A673 (cell line): ENCODE results near the gene GSG1L. TPM values are rescaled to one million over a fixed set of nuclear protein-coding genes. Genes with fewer than 3 reads are reported as not detected.

Source experiments
- BruUV-seq: library from RNA; stranded (reverse); fragments of 400-500 nt; replicated peaks from 2 replicates; lab custom pipeline; 2021; lab: Mats Ljungman, UMichigan
- CTCF ChIA-PET: fragments of 300-600 bp; sonication (Branson Sonifier 250); formaldehyde crosslinking; loops from one replicate; lab custom pipeline; 2022; ENCODE audit warnings: antibody characterized with exemption; lab: Charles Lee
- POLR2A ChIA-PET: fragments of 300-600 bp; sonication (Branson Sonifier 250); formaldehyde crosslinking; loops from one replicate; lab custom pipeline; 2022; ENCODE audit warnings: antibody characterized with exemption; ENCODE audit not compliant: low non-redundant PET; lab: Charles Lee
- DNase-seq: peaks from one replicate; pipeline ENCODE4 v3.0.0-alpha.2; 2015; ENCODE audit warnings: low spot score
- H3K27ac ChIP-seq: fragments of 200-600 bp; sonication (generic); 2 replicates; pipeline ENCODE4 v1.5.1; 2016; ENCODE audit warnings: mixed run types, low read depth, mild to moderate bottlenecking, mixed read lengths, antibody characterized with exemption, low read length; ENCODE audit not compliant: poor library complexity, severe bottlenecking
- H3K27me3 ChIP-seq: fragments of 200-600 bp; sonication (generic); replicated peaks from 2 replicates; pipeline ENCODE4 v1.6.1; 2017; ENCODE audit warnings: mixed run types, low read depth, mild to moderate bottlenecking, mixed read lengths, antibody characterized with exemption, low read length; ENCODE audit not compliant: insufficient read depth, poor library complexity
- H3K36me3 ChIP-seq: fragments of 200-600 bp; sonication (generic); 2 replicates; pipeline ENCODE4 v1.6.1; 2016; ENCODE audit warnings: mixed run types, mild to moderate bottlenecking, mixed read lengths, antibody characterized with exemption, low read length; ENCODE audit not compliant: insufficient read depth, poor library complexity, severe bottlenecking
- H3K4me1 ChIP-seq: fragments of 200-600 bp; sonication (generic); 2 replicates; pipeline ENCODE4 v1.6.1; 2017; ENCODE audit warnings: mixed run types, mild to moderate bottlenecking, mixed read lengths, antibody characterized with exemption, low read length; ENCODE audit not compliant: insufficient read depth, poor library complexity, severe bottlenecking
- H3K4me3 ChIP-seq: fragments of 200-600 bp; sonication (generic); 2 replicates; pipeline ENCODE4 v1.5.1; 2016; ENCODE audit warnings: low read depth, mixed run types, mild to moderate bottlenecking, mixed read lengths, low read length; ENCODE audit not compliant: poor library complexity, severe bottlenecking
- H3K9me3 ChIP-seq: fragments of 200-600 bp; sonication (generic); 2 replicates; pipeline ENCODE4 v1.6.1; 2016; ENCODE audit warnings: mixed run types, low read depth, mild to moderate bottlenecking, mixed read lengths, antibody characterized with exemption, low read length; ENCODE audit not compliant: poor library complexity, severe bottlenecking
- EZH2 ChIP-seq: fragments of 200-600 bp; sonication (generic); IDR thresholded peaks from 2 replicates; pipeline ENCODE4 v1.6.1; 2017; ENCODE audit warnings: borderline replicate concordance, low read depth, mild to moderate bottlenecking, mixed read lengths, antibody characterized with exemption, low read length; ENCODE audit not compliant: poor library complexity, severe bottlenecking
- intact Hi-C: fragments of 100-400 bp; cut with micrococcal nuclease; formaldehyde crosslinking; loops from one replicate; pipeline ENCODE4 v1.10.0; 2022; ENCODE audit not compliant: unreplicated experiment
- total RNA-seq: library from RNA; stranded (reverse); gene quantifications from 2 replicates; pipeline ENCODE4 v1.2.3, GENCODE V29; 2021
- TF ChIP-seq, protein P1 (sequence below): fragments of 300-800, 200-600 bp; sonication (generic); conservative IDR thresholded peaks from 2 replicates; pipeline ENCODE4 v1.5.1; 2017; ENCODE audit warnings: low read depth, mild to moderate bottlenecking, antibody characterized with exemption, low read length, moderate library complexity, mixed read lengths

GSG1L gene
- total RNA-seq, 1 experiment from 2014 or later, result not detected

DNA sequence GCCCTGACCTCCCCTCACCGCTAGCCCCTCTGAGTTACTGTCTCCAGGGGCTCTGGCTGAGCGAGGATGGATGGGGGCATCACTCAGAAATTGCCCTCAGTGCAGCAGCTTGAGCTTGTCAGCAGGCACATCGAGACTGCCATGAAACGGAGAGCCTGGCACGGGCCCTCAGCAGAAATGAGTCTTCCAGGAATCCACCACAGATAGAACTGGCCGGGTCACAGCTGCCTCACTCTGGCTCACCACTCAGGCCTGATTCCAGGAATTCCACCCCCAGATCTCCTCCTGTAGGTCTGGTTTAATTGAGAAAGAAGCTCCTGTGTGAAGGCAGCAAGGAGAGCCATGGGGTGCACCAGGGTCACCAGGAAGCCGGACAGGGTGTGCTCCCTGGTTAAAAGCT, 85.5 kb downstream of the GSG1L start:
- POLR2A ChIA-PET, result no interaction called here
- Histone ChIP-seq H3K27ac (no peak overlapping the region), H3K27me3 (no peaks in the 10 kb centered on the region), H3K9me3 (no peaks in the 10 kb centered on the region), H3K36me3 (no peaks in the 10 kb centered on the region), H3K4me1 (no peaks in the 10 kb centered on the region), H3K4me3 (no peak overlapping the region)
- no peak for DNase-seq
- no peak for TF ChIP-seq EZH2
- TF ChIP-seq, protein P1, sequence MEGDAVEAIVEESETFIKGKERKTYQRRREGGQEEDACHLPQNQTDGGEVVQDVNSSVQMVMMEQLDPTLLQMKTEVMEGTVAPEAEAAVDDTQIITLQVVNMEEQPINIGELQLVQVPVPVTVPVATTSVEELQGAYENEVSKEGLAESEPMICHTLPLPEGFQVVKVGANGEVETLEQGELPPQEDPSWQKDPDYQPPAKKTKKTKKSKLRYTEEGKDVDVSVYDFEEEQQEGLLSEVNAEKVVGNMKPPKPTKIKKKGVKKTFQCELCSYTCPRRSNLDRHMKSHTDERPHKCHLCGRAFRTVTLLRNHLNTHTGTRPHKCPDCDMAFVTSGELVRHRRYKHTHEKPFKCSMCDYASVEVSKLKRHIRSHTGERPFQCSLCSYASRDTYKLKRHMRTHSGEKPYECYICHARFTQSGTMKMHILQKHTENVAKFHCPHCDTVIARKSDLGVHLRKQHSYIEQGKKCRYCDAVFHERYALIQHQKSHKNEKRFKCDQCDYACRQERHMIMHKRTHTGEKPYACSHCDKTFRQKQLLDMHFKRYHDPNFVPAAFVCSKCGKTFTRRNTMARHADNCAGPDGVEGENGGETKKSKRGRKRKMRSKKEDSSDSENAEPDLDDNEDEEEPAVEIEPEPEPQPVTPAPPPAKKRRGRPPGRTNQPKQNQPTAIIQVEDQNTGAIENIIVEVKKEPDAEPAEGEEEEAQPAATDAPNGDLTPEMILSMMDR, result no peak
- no TSS peak for BruUV-seq
- intact Hi-C loops, result no loop called here
- CTCF ChIA-PET, result no interaction called here

DNA sequence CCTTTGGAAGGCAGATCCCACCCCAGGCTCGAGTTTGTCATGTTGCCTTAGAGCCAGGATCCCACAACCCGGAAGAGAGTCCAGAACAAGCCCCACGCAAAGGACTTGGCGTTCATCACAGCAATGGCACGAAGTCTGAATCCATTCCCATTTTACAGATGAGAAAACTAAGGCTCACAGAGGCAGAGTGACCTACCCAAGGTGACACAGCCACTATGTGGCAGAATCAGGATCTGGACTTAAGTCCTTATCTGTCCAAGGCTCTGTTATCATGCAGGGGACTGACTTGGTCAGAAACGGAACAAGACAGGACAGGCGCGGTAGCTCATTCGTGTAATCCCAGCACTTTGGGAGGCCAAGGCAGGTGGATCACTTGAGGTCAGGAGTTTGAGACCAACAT, 86.5 kb downstream of the GSG1L start:
- no TSS peak for BruUV-seq

DNA sequence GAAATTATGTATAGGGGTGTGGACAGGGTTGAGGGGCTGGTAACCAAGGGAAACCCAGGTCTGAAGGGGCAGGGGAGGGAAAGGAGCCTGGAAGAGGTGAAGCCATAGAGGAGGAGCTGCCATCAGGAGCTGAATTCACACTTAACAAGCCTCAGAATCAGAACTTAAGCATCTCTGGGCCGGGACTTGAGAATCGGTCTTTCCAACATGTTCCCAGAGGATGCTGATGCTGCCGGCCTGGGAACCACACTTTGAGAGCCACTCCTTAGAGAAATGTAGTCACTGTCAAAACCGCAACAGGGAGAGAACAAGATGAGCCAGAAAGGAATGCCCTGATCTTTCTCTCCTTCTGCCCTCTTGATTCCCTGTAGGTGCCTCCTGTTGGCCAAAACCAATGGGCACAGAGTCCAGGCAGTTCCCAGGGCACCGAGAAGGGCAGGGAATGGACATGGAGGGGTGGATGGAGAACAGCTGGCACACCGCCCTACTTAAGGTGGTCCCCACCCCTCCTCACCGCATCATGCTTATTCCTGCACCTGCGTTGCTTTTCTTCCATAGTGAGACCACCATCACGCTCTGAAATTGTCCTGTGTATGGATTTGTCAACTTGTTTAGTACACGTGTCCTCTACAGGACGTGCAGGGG, 88.5 kb downstream of the GSG1L start:
- Histone ChIP-seq H3K4me3 (no peak overlapping the region), H3K27me3 (no peaks in the 10 kb centered on the region), H3K27ac (no peak overlapping the region), H3K36me3 (no peaks in the 10 kb centered on the region), H3K4me1 (no peaks in the 10 kb centered on the region), H3K9me3 (no peaks in the 10 kb centered on the region)
- DNase-seq, result no peak
- ChIA-PET CTCF (no interaction called here), POLR2A (no interaction called here)
- intact Hi-C loops, result loop anchor here (5.0 kb wide), 1 partner anchor 242 kb away; no protein-coding TSS in a partner anchor
- TF ChIP-seq, protein P1, result no peak
- no peak for TF ChIP-seq EZH2
- no TSS peak for BruUV-seq

More for the DNA sequence above, 86.5 kb downstream of the GSG1L start:
- H3K4me1 ChIP-seq, result no peaks in the 10 kb centered on the region
- TF ChIP-seq EZH2, result no peak
- TF ChIP-seq, protein P1, result no peak
- H3K9me3 ChIP-seq, result no peaks in the 10 kb centered on the region
- no peaks in the 10 kb centered on the region for H3K36me3 ChIP-seq
- H3K4me3 ChIP-seq, result no peak overlapping the region
- DNase-seq, result no peak
- CTCF ChIA-PET, result no interaction called here
- no peak overlapping the region for H3K27ac ChIP-seq
- POLR2A ChIA-PET, result no interaction called here
- intact Hi-C loops, result no loop called here
- H3K27me3 ChIP-seq, result no peaks in the 10 kb centered on the region
